Urothelium cell line (cell line): Measurements from ENCODE around the gene GNPDA2.

Experiments used
- DNase-seq: peaks from one replicate; pipeline ENCODE4 v3.0.0; 2011; ENCODE audit warnings: low spot score, mixed read lengths
- FAIRE-seq: peaks from 2 replicates; lab custom pipeline; 2011; peaks lifted over from hg19 to GRCh38; lab: Jason Lieb, UNC

The GNPDA2 gene

GRCh38 chr4:44684648-44685047, 41.7 kb downstream of the GNPDA2 start:
- DNase-seq (no peak), FAIRE-seq (no peak)

GRCh38 chr4:44679060-44679459, 47.3 kb downstream of the GNPDA2 start:
- no peak for FAIRE-seq
- no peak for DNase-seq

GRCh38 chr4:44678094-44679041, 48.0 kb downstream of the GNPDA2 start, which contains the start of gene GUF1:
TSS of gene GUF1 (plus strand) at chr4:44678420. CDS start at chr4:44678623, 203 bp downstream.
- DNase-seq (peak; percentile 92), FAIRE-seq (peak; percentile 97)

- FAIRE-seq (no peak), DNase-seq (no peak)
These were observed 51.0 kb downstream of the GNPDA2 start for GRCh38 chr4:44675366-44675765.

GRCh38 chr4:44674471-44674870, 51.9 kb downstream of the GNPDA2 start:
- no peak for DNase-seq
- no peak for FAIRE-seq

GRCh38 chr4:44671636-44672035, 54.7 kb downstream of the GNPDA2 start:
- DNase-seq = no peak
- FAIRE-seq = no peak

GRCh38 chr4:44670506-44671199, 55.7 kb downstream of the GNPDA2 start:
- no peak for DNase-seq
- FAIRE-seq = no peak

GRCh38 chr4:44668526-44668925, 57.8 kb downstream of the GNPDA2 start:
- no peak for DNase-seq
- no peak for FAIRE-seq

- DNase-seq (no peak), FAIRE-seq (no peak)
These were observed 62.7 kb downstream of the GNPDA2 start for GRCh38 chr4:44663539-44664263.

- DNase-seq = no peak
- FAIRE-seq = no peak
These were observed 63.7 kb downstream of the GNPDA2 start for GRCh38 chr4:44662623-44663005.

- DNase-seq = no peak
These were observed 64.3 kb downstream of the GNPDA2 start for GRCh38 chr4:44661940-44662622.

GRCh38 chr4:44660396-44660795, 66.0 kb downstream of the GNPDA2 start:
- no peak for DNase-seq
- no peak for FAIRE-seq

More at GRCh38 chr4:44661940-44662622, 64.3 kb downstream of the GNPDA2 start:
- no peak for FAIRE-seq

- DNase-seq (no peak), FAIRE-seq (no peak)
These were observed 74.4 kb downstream of the GNPDA2 start for GRCh38 chr4:44652002-44652401.
